SK-N-SH (cell line): ENCODE measurements around the gene RNF217. TPM values are rescaled to one million over a fixed set of nuclear protein-coding genes. Genes with fewer than 3 reads are reported as not detected.

Source experiments
- CTCF ChIA-PET: fragments of 300-600, 350-600 bp; formaldehyde crosslinking; extraction: SDS; loops from one replicate; lab custom pipeline; 2021; lab: Yijun Ruan, JAX
- POLR2A ChIA-PET: fragments of 350-600 bp; sonication (Branson Sonifier 250); formaldehyde crosslinking; extraction: SDS; loops from one replicate; lab custom pipeline; 2020; ENCODE audit warnings: antibody characterized with exemption, inconsistent platforms; lab: Yijun Ruan, JAX
- DNase-seq: peaks from one replicate; pipeline ENCODE4 v3.0.0; 2012
- H2AFZ ChIP-seq: fragments of 200-600 bp; sonication (generic); 2 replicates; pipeline ENCODE4 v1.8.1; 2016; ENCODE audit warnings: antibody characterized with exemption, mild to moderate bottlenecking, low read depth
- H3F3A ChIP-seq: fragments of 200-600 bp; sonication (generic); replicated peaks from 2 replicates; pipeline ENCODE3; 2016; ENCODE audit warnings: antibody characterized with exemption, mild to moderate bottlenecking; ENCODE audit not compliant: insufficient read depth
- H3K27ac ChIP-seq, 2 experiments: fragments of 200-500 bp in 1 of 2; fragments of 200-600 bp in 1 of 2; sonication (Bioruptor generic) in 1 of 2; sonication (generic), shearing (Covaris generic) in 1 of 2; 2 replicates each; pipeline versions ENCODE4 v1.5.1 to v1.6.1; 2014 to 2016; ENCODE audit warnings: low read depth in 2 of 2, inconsistent platforms in 1 of 2, low read length in 1 of 2, mild to moderate bottlenecking in 1 of 2, mixed read lengths in 1 of 2
- H3K27me3 ChIP-seq: fragments of 200-600 bp; sonication (generic), shearing (Covaris generic); 2 replicates; pipeline ENCODE4 v1.6.1; 2016; ENCODE audit warnings: mixed run types; ENCODE audit not compliant: insufficient read depth
- H3K36me3 ChIP-seq, 2 experiments: fragments of 200-500 bp in 1 of 2; fragments of 200-600 bp in 1 of 2; sonication (Bioruptor generic) in 1 of 2; sonication (generic) in 1 of 2; replicated peaks in 1 of 2; 2 replicates each; pipeline versions ENCODE3 to v1.5.1; 2014 to 2016; ENCODE audit warnings: low read length in 1 of 2, mild to moderate bottlenecking in 1 of 2; ENCODE audit not compliant: insufficient read depth in 2 of 2, control insufficient read depth in 1 of 2
- H3K4me1 ChIP-seq, 2 experiments: fragments of 200-500 bp in 1 of 2; fragments of 200-600 bp in 1 of 2; sonication (Bioruptor generic) in 1 of 2; sonication (generic), shearing (Covaris generic) in 1 of 2; 2 replicates each; pipeline versions ENCODE4 v1.5.1 to v1.6.1; 2014 to 2016; ENCODE audit warnings: low read depth in 1 of 2, low read length in 1 of 2, mixed run types in 1 of 2; ENCODE audit not compliant: insufficient read depth in 2 of 2, control insufficient read depth in 1 of 2
- H3K4me2 ChIP-seq: fragments of 200-600 bp; sonication (generic), shearing (Covaris generic); 2 replicates; pipeline ENCODE4 v1.6.1; 2017; ENCODE audit warnings: mixed run types
- H3K4me3 ChIP-seq, 2 experiments: fragments of 200-500 bp in 1 of 2; fragments of 200-600 bp in 1 of 2; sonication (Bioruptor generic) in 1 of 2; sonication (generic), shearing (Covaris generic) in 1 of 2; 2 replicates each; pipeline versions ENCODE4 v1.5.1 to v1.8.1; 2014 to 2016; ENCODE audit warnings: low read depth in 2 of 2, inconsistent platforms in 1 of 2, low read length in 1 of 2, mild to moderate bottlenecking in 1 of 2, mixed read lengths in 1 of 2, moderate library complexity in 1 of 2
- H3K79me2 ChIP-seq: fragments of 200-600 bp; sonication (generic); 2 replicates; pipeline ENCODE4 v1.8.1; 2017; ENCODE audit warnings: mild to moderate bottlenecking; ENCODE audit not compliant: insufficient read depth
- H3K9ac ChIP-seq: fragments of 200-600 bp; sonication (generic); 2 replicates; pipeline ENCODE4 v1.6.1; 2017; ENCODE audit warnings: mixed run types
- H3K9me2 ChIP-seq: fragments of 200-600 bp; sonication (generic); 2 replicates; pipeline ENCODE4 v1.6.1; 2017; ENCODE audit warnings: mixed run types
- H3K9me3 ChIP-seq: fragments of 200-600 bp; sonication (generic); 2 replicates; pipeline ENCODE4 v1.6.1; 2017; ENCODE audit warnings: mixed run types, mild to moderate bottlenecking, moderate library complexity
- H4K20me1 ChIP-seq: fragments of 200-600 bp; sonication (generic); 2 replicates; pipeline ENCODE4 v1.6.1; 2017; ENCODE audit warnings: mild to moderate bottlenecking, mixed run types; ENCODE audit not compliant: insufficient read depth
- CHD2 ChIP-seq: fragments of 150-350 bp; IDR thresholded peaks from 2 replicates; pipeline ENCODE4 v1.6.1; 2018; ENCODE audit warnings: low read length; ENCODE audit not compliant: partially characterized antibody
- EP300 ChIP-seq, 2 experiments: IDR thresholded peaks; 2 replicates each; pipeline versions ENCODE4 v1.4.0 to v1.6.1; 2012; ENCODE audit warnings: borderline replicate concordance in 1 of 2, low read depth in 1 of 2, low read length in 1 of 2
- EZH2phosphoT487 ChIP-seq: fragments of 200-600 bp; sonication (generic); IDR thresholded peaks from 2 replicates; pipeline ENCODE4 v1.6.1; 2017; ENCODE audit warnings: low read depth, mixed run types, mild to moderate bottlenecking, antibody characterized with exemption, moderate library complexity, borderline replicate concordance
- FOXJ3 ChIP-seq: sonication (generic); formaldehyde crosslinking; IDR thresholded peaks from 2 replicates; pipeline ENCODE4 v1.5.1; 2020; ENCODE audit warnings: mild to moderate bottlenecking, missing genetic modification reagents
- GATA2 ChIP-seq: sonication (generic); formaldehyde crosslinking; IDR thresholded peaks from 2 replicates; pipeline ENCODE4 v1.5.0; 2020; ENCODE audit warnings: mild to moderate bottlenecking, missing genetic modification reagents
- MAX ChIP-seq: IDR thresholded peaks from 2 replicates; pipeline ENCODE4 v1.4.0; 2012; ENCODE audit warnings: low read depth
- MEF2A ChIP-seq: IDR thresholded peaks from 2 replicates; pipeline ENCODE4 v1.4.0; 2012; ENCODE audit warnings: low read depth, borderline replicate concordance
- NRF1 ChIP-seq: IDR thresholded peaks from 2 replicates; pipeline ENCODE4 v1.6.1; 2012; ENCODE audit warnings: low read depth, mild to moderate bottlenecking, low read length
- POLR2AphosphoS5 ChIP-seq: IDR thresholded peaks from 2 replicates; pipeline ENCODE4 v1.6.1; 2012; ENCODE audit warnings: low read depth, low read length
- RFX5 ChIP-seq: IDR thresholded peaks from 2 replicates; pipeline ENCODE4 v1.6.1; 2012; ENCODE audit warnings: mild to moderate bottlenecking, improper control_type of control experiment, low read length
- RXRA ChIP-seq: IDR thresholded peaks from 2 replicates; pipeline ENCODE4 v1.4.0; 2012; ENCODE audit warnings: low read depth, mild to moderate bottlenecking, borderline replicate concordance
- SIN3A ChIP-seq: IDR thresholded peaks from 2 replicates; pipeline ENCODE4 v1.6.1; 2012; ENCODE audit warnings: low read depth, mild to moderate bottlenecking, low read length, moderate library complexity, borderline replicate concordance
- SMC3 ChIP-seq: IDR thresholded peaks from 2 replicates; pipeline ENCODE4 v1.6.1; 2012; ENCODE audit warnings: low read depth, low read length, improper control_type of control experiment
- TAF1 ChIP-seq: IDR thresholded peaks from 2 replicates; pipeline ENCODE4 v1.6.1; 2012; ENCODE audit warnings: low read depth, mild to moderate bottlenecking, low read length, moderate library complexity, borderline replicate concordance
- TEAD4 ChIP-seq: IDR thresholded peaks from 2 replicates; pipeline ENCODE4 v1.4.0; 2012; ENCODE audit warnings: mild to moderate bottlenecking, borderline replicate concordance; ENCODE audit not compliant: insufficient read depth
- YY1 ChIP-seq: IDR thresholded peaks from 2 replicates; pipeline ENCODE4 v1.4.0; 2012; ENCODE audit warnings: low read depth, mild to moderate bottlenecking
- WGBS: methylation state at CpG from one replicate; pipeline ENCODE4 v1.1.6; 2017; ENCODE audit warnings: low lambda C conversion rate; 5-methylcytosine and 5-hydroxymethylcytosine counted together
- polyA plus RNA-seq, 3 experiments: library from polyadenylated mRNA; depleted of rRNA; stranded (reverse); fragments of >200 nt; gene quantifications; 2 replicates each; pipeline ENCODE4 v1.2.3, GENCODE V29; 2012
- TF ChIP-seq, protein P1 (sequence below): fragments of 200-600 bp; sonication (generic); IDR thresholded peaks from 2 replicates; pipeline ENCODE4 v1.6.1; 2017; ENCODE audit warnings: antibody characterized with exemption, mild to moderate bottlenecking, moderate library complexity
- TF ChIP-seq, protein P2 (sequence below): fragments of 150-350 bp; IDR thresholded peaks from 2 replicates; pipeline ENCODE4 v1.6.1; 2017; ENCODE audit warnings: antibody characterized with exemption, low read length, low read depth, borderline replicate concordance

The RNF217 gene
- polyA plus RNA-seq, 1 of the 3 experiments (the other 2 are of a cell fraction) = 0.28 TPM

- TF ChIP-seq, protein P1, sequence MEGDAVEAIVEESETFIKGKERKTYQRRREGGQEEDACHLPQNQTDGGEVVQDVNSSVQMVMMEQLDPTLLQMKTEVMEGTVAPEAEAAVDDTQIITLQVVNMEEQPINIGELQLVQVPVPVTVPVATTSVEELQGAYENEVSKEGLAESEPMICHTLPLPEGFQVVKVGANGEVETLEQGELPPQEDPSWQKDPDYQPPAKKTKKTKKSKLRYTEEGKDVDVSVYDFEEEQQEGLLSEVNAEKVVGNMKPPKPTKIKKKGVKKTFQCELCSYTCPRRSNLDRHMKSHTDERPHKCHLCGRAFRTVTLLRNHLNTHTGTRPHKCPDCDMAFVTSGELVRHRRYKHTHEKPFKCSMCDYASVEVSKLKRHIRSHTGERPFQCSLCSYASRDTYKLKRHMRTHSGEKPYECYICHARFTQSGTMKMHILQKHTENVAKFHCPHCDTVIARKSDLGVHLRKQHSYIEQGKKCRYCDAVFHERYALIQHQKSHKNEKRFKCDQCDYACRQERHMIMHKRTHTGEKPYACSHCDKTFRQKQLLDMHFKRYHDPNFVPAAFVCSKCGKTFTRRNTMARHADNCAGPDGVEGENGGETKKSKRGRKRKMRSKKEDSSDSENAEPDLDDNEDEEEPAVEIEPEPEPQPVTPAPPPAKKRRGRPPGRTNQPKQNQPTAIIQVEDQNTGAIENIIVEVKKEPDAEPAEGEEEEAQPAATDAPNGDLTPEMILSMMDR = no peak
These were observed 153.9 kb downstream of the RNF217 start (continued) for GRCh38 chr6:125116170-125116569.

DNA sequence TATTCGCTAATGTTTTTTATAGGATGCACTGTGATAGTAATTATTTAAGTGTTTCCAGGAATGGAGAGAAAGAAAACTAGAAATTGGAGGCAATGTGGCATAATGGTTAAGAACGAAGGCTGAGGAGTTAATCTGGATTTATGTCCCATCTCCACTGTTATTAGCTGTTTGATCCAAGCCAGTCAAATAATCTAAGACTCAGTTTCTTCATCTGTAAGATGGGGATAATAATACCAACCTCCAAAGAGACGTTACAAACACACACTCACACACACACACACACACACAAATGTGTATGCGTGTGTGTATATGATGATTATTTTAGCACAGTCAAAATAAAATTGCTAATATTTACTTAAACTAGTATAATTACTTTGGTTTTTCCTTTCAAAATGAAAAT is 154.5 kb downstream of the RNF217 start:
- Histone ChIP-seq H3K4me2 (no peak overlapping the region), H2AFZ (no peak overlapping the region), H3K27me3 (no peaks in the 10 kb centered on the region; the same call in 1 of the 2 replicates), H3K9me2 (no peaks in the 10 kb centered on the region), H3F3A (no peaks in the 10 kb centered on the region), H3K9ac (no peak overlapping the region), H3K36me3 (no peaks in the 10 kb centered on the region), H3K79me2 (no peaks in the 10 kb centered on the region), H3K4me1 (no peaks in the 10 kb centered on the region), H3K9me3 (no peaks in the 10 kb centered on the region), H3K4me3 (no peak overlapping the region), H4K20me1 (no peaks in the 10 kb centered on the region), H3K27ac (no peak overlapping the region)
- ChIA-PET POLR2A (no interaction called here), CTCF (no interaction called here)
- DNase-seq = no peak
- WGBS = 27% methylated on average over 4 of the region's 4 CpGs
- TF ChIP-seq SMC3 = no peak

- Histone ChIP-seq H3K27me3 (no peaks in the 10 kb centered on the region; the same call in 1 of the 2 replicates), H3K9me2 (no peaks in the 10 kb centered on the region), H3K36me3 (no peaks in the 10 kb centered on the region), H3K79me2 (no peaks in the 10 kb centered on the region), H3K27ac (no peak overlapping the region), H4K20me1 (no peaks in the 10 kb centered on the region), H3K4me1 (no peaks in the 10 kb centered on the region; a peak in 1 of 4 replicates), H3K9me3 (no peaks in the 10 kb centered on the region), H3K4me3 (no peak overlapping the region), H2AFZ (no peak overlapping the region), H3K4me2 (no peak overlapping the region), H3K9ac (no peak overlapping the region), H3F3A (no peaks in the 10 kb centered on the region)
- WGBS = 7% methylated on average over 3 of the region's 3 CpGs
- DNase-seq = no peak
- ChIA-PET POLR2A (no interaction called here), CTCF (no interaction called here)
- no peak for TF ChIP-seq GATA2
- no peak for TF ChIP-seq CHD2
- TF ChIP-seq RXRA = no peak
- no peak for TF ChIP-seq TAF1
- no peak for TF ChIP-seq MEF2A
- TF ChIP-seq MAX = no peak
- TF ChIP-seq, protein P2, sequence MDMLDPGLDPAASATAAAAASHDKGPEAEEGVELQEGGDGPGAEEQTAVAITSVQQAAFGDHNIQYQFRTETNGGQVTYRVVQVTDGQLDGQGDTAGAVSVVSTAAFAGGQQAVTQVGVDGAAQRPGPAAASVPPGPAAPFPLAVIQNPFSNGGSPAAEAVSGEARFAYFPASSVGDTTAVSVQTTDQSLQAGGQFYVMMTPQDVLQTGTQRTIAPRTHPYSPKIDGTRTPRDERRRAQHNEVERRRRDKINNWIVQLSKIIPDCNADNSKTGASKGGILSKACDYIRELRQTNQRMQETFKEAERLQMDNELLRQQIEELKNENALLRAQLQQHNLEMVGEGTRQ = no peak
- TF ChIP-seq EP300 (IDR thresholded peaks at IDR 0.05; ENCODE audit: borderline replicate concordance in 1 of 2, low read depth in 1 of 2, low read length in 1 of 2) = no peak
- TF ChIP-seq NRF1 = no peak
- TF ChIP-seq RFX5 = no peak
- no peak for TF ChIP-seq FOXJ3 (CRISPR knock-in tag)
- TF ChIP-seq YY1 = no peak
- no peak for TF ChIP-seq TEAD4
- TF ChIP-seq POLR2AphosphoS5 = no peak
- no peak for TF ChIP-seq SIN3A
- TF ChIP-seq EZH2phosphoT487 = no peak
These were observed 155.6 kb downstream of the RNF217 start for GRCh38 chr6:125117818-125118217.
